ENCODE data around the gene TCF25. TPM values are rescaled to one million over a fixed set of nuclear protein-coding genes. Genes with fewer than 3 reads are reported as not detected.
"Not testable (repeated sequence)": the region's sequence is repeated elsewhere in the genome, so short reads cannot be mapped to it uniquely, and the experiment has no call there.

The TCF25 gene
- polyA plus RNA-seq, 3 donors: 119 to 127 (median 127) TPM

DNA sequence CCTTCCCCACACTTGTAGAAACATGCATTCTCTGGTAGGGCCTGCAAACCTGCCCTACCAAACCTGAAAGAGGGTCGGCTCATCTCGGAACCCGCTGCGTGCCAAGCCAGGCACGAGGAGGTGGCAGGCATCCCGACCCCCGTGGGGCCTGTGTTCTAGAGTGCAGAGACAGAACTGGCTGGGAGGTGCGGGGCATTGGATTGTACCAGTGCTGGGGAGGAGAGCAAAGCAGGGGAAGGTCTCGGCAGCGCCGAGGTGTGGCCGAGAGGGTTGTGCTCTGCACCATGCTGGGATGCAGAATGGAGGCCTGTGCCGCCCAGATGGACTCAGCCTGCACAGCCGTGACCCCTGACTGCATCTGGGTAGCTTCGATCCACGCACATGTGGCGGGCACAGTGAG, 27.5 kb downstream of the TCF25 start:
- no peak for DNase-seq (ENCODE audit: low read depth in 3 of 3, low spot score in 2 of 3)

DNA sequence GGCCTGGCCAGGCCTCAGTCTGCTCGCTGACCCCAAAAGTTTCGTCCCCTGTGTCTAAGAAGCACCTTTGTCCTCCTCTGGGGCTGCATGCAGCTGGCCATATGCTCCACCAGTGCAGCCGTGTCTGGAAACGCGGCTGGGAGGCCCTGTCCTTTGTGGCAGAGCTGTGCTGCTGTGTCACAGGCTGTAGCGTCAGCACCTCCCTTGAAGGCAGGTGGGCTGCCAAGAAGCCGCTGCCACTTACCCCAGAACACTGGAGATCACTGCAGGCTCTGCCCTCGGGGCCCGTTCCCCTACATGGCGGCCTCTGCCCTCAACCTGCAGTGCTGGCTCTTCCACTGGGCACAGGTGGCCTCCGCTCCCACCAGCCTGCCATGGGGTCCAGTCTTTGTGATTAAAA, 29.6 kb downstream of the TCF25 start:
- DNase-seq (ENCODE audit: low read depth in 3 of 3, low spot score in 2 of 3): no peak

DNA sequence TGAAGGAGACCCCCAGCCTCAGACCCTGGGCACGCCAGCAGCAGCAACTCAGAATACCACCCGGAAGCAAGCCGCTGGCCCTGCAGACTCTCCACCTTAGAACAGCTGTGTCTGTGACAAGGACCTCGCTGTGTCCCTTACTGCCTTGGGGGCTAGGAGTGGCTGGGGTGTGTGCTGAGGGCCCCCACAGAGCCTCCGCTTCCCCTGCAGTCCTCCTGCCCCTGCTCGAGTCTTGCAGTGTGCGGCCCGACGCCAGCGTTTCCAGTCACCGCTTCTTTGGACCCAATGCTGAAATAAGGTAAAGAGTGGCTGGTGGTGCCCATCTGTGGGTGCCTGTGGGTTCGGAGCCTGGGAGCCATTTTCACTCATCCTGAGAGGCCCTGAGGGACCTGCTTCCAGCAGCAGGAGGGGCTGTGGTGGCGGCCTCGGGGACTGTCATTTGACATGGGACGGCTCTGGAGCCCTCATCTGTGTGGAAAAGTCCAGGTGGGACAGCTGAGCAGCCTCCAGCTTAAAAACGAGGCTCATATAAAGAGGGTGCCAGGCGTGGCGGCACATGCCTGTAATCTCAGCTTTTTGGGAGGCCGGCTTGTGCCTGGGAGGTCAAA, 30.6 kb downstream of the TCF25 start:
- no peak for DNase-seq (ENCODE audit: low read depth in 3 of 3, low spot score in 2 of 3)

DNA sequence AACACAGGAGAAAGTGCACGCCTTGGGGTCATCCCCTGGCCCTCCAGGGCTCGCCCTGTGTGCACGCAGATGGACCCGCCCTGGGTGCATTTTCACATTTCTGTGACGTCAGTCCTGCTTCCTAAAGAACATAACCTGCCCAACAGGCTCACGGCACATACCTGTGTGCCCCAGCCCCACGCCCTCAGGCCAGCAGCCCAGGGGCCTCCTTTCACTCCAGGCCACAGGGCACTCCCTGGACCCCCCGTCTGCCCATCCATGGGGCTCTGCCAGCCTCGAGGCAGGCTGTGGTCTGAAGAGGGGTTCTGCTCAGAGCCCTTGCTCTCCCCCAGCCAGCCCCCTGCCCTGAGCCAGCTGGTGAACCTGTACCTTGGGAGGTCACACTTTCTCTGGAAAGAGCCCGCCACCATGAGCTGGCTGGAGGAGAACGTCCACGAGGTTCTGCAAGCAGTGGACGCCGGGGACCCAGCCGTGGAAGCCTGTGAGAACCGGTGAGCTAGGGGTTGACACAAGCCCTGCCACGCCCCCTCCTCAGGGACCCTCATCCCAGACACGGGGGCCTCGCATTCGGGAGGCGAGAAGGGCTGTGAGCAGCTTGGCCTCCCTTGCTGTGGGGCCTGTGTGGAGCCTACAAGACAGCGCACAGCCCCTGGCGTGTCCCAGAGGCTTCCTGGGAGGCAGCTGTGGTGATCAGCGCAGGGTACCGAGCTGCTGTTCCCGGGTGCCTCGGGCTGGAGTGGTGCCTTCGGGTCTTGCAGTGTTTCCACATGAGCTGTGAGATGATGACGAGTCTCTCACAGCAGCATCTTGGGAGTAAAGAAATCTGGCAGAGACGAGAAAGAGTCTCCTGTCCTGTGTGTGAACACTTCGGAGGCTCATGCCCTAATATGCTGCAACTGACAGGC, 31.5 kb downstream of the TCF25 start:
- no peak for DNase-seq (ENCODE audit: low read depth in 3 of 3, low spot score in 2 of 3)

DNA sequence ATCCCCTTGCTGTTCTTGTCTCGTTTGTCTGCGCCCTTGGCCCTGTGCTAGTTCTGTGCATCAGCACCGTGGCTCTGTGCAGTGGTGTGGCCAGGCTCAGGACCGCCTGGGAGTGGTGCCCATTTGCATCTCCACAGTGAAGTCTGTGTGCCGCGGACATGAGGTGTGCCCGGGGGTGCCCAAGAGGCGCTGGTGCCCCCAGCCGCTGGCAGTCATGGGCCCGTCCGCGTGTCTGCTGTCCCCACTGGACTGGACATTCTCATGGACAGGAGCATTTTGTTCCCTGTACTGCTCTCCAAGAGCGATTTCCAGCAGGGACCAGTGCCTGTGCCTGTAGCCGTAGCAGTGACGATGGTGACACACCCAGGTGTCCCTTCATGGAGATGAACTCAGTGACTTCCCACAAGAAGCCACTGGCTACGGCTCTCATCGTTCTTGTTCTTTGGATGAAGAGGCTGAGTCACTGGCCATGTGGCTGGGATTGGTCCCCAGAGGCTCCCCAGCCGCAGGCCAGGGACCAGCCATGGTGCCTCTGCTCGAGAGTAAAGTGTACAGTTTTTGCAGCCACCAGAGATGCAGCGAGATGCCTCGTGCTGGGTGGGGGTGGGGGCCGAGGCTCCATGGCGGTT, 32.2 kb downstream of the TCF25 start:
- DNase-seq (ENCODE audit: low read depth in 3 of 3, low spot score in 2 of 3): no peak

DNA sequence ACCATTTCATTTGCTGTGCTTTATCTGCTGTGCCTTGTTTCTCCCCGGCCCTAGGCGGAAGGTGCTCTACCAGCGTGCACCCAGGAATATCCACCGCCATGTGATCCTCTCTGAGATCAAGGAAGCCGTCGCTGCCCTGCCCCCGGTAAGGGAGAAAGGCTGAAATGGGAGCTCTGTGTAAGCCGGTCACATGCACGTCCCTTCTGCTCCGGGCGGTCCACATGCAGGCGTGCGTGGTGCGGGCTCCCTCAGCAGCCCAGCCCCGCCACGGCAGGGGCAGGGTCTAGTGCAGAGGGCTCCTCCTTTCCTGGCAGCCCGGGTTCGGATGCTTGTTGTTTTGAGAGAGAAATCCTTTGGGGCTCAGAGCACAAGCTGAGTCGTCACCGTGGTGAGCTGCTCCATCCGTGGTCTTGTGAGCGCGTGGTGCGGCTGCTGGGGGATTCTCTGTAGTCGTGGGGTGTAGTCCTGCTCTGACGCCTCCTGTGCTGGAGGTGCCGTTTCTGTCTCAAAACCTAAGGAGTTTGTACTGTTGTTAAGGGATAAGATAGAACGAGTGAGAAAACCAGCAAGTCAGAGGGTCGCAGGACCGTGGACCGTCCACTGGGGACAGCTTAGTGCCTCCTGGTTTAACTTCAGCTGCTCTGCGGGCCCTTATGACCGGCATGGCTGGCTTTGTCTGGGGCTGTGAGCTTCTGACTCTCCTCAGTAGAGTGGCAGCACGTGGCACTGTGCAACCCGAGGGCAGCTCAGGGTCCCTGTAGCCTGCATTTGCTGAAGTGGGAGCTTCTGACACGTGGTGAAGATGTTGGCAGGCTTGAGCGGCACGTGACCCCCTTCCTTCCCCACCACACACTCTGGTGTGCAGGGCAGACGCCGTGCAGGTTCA, 33.0 kb downstream of the TCF25 start:
- no peak for DNase-seq (ENCODE audit: low read depth in 3 of 3, low spot score in 2 of 3)

DNA sequence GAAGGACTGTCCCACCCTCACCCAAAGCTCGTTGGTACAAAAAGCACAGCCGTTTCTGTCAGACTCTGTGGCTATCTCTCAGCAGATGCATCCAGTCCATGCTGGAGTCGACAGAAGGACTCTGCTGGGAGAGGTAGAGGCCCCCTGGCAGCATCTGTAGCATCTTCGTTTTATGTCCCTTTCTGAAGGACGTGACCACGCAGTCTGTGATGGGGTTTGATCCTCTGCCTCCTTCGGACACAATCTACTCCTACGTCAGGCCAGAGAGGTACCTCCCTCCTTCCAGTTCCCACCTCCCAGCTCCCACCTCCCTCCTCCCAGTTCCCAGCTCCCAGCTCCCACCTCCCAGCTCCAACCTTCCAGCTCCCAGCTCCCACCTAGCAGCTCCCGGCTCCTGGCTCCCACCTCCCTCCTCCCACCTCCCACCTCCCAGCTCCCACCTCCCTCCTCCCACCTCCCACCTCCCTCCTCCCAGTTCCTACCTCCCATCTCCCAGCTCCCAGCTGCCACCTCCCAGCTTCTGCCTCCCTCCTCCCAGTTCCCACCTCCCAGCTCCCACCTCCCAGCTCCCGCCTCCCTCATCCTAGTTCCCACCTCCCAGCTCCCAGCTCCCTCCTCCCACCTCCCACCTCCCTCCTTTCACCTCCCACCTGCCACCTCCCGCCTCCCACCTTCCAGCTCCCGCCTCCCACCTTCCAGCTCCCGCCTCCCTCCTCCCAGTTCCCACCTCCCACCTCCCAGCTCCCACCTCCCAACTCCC, 33.8 kb downstream of the TCF25 start:
- DNase-seq (ENCODE audit: low read depth in 3 of 3, low spot score in 2 of 3): no peak

DNA sequence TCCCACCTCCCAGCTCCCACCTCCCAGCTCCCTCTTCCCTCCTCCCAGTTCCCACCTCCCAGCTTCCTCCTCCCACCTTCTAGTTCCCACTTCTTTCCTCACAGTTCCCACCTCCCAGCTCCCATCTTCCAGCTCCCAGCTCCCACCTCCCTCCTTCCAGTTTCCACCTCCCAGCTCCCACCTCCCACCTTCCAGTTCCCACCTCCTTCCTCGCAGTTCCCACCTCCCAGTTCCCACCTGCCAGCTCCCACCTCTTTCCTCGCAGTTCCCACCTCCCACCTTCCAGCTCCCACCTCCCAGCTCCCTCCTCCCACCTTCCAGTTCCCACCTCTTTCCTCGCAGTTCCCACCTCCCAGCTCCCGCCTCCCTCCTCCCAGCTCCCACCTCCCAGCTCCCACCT, 34.8 kb downstream of the TCF25 start:
- no peak for DNase-seq (ENCODE audit: low read depth in 3 of 3, low spot score in 2 of 3)

DNA sequence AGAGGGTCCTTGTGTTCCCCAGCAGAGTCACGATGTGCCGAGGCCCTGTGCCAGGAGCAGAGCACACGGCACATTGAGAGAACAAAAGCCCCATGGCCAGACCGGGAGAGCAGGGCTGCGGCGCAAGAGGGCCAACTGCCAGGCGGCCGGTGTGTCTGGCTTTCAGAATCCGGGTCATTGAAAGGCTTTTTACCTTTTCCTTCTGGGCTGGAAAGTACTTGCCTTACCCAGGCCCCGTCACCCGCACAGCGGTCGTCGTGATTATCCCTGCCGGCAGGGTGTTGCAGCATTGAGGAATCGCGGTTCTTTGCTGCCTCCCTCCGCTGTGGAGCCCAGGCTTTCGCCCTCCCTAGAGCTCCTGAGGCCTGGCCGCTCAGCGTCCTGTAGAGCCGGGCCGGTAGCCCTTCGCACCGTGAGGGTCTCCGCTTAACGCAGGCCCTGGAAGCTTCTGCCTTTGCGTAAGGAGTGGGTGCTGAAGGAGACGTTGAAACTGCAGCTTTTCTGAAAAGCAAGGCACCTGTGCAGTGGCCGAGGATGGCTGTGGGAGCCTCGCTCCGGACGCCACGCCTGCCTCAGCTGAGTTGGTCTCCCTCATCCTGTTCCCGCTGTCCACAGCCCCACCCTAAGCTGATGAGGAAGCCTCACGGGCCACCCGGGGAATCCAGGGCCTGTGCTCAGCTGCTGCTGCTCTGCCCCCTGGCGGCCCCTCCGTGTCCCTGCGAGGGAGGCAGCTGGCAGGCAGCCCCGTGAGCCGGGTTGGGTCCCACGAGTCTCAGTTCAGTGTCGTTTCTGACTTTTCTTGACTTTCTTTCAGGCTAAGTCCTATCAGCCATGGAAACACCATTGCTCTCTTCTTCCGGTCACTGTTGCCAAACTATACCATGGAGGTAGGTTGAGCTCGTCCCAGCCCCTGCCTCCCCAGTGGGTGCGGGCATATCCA, 36.7 kb downstream of the TCF25 start:
- no peak for DNase-seq (ENCODE audit: low read depth in 3 of 3, low spot score in 2 of 3)

DNA sequence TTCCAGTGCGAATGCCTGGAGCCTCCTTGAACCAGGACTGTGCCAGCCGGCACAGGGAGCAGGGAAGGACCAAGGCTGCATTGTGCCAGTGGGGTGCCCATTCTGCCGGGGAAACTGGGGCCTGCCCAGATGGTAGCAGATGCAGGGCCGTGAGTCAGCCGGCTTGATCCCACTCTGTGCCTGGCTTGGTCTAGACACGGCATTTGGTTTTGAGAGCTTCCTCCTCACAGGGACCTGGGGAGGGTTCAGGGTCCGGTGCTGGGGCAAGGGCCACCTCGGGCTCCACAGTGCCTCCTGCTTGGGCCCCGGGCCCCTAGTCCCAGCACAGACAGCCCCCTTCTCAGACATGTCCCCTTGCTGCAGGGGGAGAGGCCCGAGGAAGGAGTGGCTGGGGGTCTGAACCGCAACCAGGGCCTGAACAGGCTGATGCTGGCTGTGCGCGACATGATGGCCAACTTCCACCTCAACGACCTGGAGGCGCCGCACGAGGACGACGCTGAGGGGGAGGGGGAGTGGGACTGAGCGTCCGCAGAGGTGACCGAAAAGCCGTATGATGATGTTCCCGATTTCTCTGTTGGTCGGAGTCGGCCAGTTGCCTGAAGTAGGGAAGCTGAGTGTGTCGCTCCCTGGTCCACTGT, 37.4 kb downstream of the TCF25 start:
- no peak for DNase-seq (ENCODE audit: low read depth in 3 of 3, low spot score in 2 of 3)

DNA sequence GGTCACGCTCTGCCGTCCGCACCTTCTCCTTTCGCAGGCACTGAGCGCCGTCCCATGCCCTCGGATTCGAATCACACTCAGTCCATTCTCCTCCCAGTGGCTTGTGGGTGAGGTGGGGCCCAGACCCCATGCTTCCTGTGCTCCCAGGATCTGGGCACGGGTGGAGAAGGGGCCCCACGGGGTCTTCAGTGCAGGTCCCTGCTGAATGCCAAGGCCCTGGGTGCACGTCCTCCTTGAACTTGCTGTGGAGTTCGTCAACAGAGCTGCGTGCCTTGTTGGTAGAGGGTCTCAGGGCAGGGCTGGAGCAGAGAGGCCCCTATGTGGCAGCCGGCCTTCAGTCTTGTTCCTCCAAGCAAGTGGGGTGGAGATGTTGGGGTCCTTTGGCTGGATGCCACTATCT, 38.0 kb downstream of the TCF25 start:
- DNase-seq (ENCODE audit: low read depth in 3 of 3, low spot score in 2 of 3): no peak

DNA sequence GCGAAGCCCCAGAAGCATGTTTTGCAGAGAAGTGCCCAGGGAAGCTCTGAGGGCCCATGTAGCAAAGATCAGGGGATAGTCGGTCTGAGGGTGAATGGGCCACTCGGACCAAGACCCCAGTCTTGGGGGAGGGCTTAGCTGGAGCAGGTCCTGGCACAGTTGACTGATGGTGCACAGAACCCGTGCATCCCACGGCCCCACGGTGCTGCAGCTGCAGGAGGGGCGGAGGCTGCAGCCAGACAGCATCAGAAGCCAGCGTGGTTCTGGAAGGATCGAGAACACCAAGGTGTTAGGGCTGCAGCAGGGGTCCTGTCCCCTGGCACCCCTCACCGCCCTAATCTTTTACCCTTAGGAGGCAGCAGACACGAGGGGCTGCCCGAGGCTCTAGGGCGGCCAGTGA, 38.8 kb downstream of the TCF25 start:
- DNase-seq (ENCODE audit: low read depth in 3 of 3, low spot score in 2 of 3): no peak

DNA sequence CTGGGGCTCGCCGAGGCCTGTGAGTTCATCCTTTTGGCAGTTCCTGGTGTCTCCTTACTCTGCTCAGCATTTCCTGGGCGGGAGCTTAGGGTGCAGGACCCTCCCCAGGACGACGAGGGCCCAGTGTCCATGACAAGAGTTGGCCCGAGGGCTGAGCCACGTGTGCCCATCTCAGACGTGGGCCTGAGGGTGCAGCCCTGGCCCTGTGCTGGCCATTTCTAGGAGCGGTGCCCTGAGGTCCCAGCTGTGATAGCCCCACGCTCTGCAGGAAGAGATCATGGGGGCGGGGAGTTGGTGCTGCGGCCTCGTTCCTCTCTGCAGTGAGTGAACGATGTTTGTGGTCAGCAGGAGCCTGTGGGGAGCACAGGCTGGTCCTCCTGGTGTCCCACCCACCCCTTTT, 39.2 kb downstream of the TCF25 start:
- DNase-seq (ENCODE audit: low read depth in 3 of 3, low spot score in 2 of 3): no peak

DNA sequence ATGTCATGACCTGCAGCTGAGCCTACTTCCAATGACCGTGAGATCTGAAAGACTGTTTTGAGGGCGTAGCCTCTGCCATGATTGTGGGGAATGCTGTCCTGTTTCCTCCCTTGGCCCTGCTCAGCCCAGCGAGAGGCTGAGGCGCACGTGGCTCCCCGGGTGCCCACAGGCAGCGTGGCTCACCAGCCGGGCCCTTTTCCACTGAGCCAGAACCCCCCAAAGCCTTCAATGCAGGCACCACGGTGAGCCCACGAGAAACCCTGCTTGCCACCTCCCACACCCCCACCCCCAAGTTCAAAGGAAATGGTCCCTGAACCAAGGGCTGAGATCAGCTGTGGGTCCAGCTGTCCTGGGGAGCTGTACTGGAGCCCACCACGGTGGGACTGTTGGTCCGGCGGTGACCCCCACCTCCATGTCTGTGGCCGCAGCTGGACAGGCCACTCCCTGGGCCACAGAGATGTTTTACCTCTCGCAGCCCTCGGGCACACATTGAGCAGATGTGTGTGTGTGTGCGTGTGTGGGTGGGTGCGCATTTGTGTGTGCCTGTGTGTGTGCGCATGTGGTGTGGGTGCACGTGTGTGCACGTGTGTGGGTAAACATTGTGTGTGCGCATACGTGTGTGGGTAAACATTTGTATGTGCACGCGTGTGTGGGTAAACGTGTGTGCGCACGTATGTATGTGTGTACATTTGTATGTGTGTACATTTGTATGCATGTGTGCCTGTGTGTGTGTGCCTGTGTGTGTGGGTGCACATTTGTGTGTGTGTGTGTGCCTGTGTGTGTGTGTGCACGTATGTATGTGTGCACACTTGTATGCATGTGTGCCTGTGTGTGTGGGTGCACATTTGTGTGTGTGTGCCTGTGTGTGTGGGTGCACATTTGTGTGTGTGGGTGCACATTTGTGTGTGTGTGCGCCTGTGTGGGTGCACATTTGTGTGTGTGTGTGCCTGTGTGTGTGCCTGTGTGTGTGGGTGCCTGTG, 40.3 kb downstream of the TCF25 start:
- no peak for DNase-seq (ENCODE audit: low read depth in 3 of 3, low spot score in 2 of 3)

DNA sequence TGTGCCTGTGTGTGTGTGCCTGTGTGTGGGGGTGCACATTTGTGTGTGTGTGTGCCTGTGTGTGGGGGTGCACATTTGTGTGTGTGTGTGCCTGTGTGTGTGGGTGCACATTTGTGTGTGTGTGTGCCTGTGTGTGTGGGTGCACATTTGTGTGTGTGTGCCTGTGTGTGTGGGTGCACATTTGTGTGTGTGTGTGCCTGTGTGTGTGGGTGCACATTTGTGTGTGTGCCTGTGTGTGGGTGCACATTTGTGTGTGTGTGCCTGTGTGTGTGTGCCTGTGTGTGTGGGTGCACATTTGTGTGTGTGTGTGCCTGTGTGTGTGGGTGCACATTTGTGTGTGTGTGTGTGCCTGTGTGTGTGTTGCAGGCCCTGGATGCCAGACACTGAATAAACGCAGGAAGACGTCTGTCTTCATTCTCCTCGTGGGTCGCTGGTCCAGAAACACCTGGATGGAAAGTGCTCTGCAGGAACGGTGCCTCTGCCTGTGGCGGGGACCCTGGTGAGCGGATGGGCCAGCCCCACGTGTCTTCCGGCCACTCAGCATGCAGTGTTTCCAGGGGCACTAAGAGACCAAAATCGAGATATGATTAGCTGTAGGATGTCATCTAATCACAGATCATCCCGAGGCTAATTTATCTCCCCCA, 41.4 kb downstream of the TCF25 start:
- DNase-seq (ENCODE audit: low read depth in 3 of 3, low spot score in 2 of 3): not testable (repeated sequence)

DNA sequence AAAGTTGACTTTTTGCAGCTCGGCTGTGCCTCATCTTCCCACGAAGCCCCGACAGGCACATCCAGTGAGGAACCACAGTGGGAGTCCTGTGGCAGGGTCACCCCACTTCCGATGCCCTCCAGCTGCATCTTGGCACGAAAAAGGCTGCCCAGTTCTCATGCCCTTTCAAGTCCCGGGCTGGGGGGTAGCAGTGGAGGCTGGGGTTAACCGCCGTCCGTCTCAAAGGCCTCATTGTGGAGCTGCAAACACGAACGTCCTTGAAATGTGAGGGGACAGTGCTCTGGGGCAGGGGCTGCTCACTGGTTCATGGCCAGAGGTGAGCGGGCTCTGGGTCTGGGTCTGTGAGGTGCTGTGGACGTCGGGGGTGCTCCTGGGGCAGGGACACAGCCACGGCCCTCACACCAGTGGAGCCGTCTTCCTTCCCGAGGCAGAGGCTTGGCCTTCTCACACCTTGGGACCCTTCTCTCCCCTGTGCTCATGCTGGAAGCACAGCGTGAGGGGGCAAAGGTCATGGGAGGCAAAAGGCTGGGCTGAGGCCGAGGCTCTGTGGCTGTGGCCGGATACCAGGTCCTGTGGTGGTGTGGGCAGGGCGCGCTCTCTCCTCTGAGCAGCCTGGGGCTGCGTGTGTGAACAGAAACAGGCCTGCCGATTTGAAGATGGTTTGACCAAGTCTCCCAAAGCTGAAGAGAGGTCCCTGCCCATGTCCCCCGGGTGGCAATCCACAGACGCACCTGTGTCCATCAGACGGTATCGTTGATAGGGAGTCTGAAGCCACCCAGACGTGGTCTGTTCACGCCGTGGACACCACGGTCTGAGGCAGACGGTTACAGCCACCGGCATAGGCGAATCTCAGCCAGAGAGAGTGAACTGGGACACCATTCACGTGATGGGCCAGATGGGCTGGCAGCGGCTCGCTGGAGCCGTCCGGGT, 42.2 kb downstream of the TCF25 start:
- DNase-seq (ENCODE audit: low read depth in 3 of 3, low spot score in 2 of 3): no peak
